ENCODE measurements around the gene BBX.

BBX gene

GRCh38 chr3:107643038-107643883 is 120.5 kb downstream of the BBX start:
- Histone ChIP-seq H3K4me3 (replicated peaks; ENCODE audit: insufficient read depth, low read length) (no peak overlapping the region), H3K27ac (replicated peaks) (no peak overlapping the region), H3K27me3 (ENCODE audit: insufficient read depth, poor library complexity, severe bottlenecking) (no peaks in the 10 kb centered on the region)
- DNase-seq (ENCODE audit: low read depth in 1 of 2, low spot score in 1 of 2): peak in 1 of 2 experiments; percentile 33
- no peak for TF ChIP-seq REST (IDR thresholded peaks at IDR 0.05; ENCODE audit: insufficient replicate concordance, low read depth)
- TF ChIP-seq CTCF (IDR thresholded peaks at IDR 0.05; ENCODE audit: insufficient read depth, low read length): no peak
- no peak for TF ChIP-seq GABPA (IDR thresholded peaks at IDR 0.05; ENCODE audit: low read depth)
- TF ChIP-seq SPI1 (IDR thresholded peaks at IDR 0.05; ENCODE audit: borderline replicate concordance, low read depth): no peak
- no peak for TF ChIP-seq POLR2AphosphoS5 (IDR thresholded peaks at IDR 0.05; ENCODE audit: low read depth)

DNA sequence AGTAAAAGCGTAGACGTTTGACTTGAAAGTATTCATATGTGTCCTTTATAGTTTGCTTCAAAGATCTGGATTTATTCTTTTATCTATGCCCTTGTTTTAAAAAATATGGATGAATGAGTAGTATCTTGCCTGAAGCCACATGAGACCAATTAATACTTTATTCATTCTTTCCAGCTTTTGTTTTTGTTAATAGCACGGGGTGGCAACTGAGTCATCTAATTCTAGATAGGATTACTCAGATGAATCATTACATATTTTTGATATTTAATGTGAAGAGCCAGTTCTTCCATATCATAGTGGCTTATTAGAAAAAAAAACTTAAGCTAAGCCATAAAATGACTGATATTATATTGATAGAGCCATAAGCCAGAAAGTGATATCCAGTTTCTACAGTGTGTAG is 121.9 kb downstream of the BBX start:
- DNase-seq (ENCODE audit: low read depth in 1 of 2, low spot score in 1 of 2): no peak
- H3K27me3 ChIP-seq (ENCODE audit: insufficient read depth, poor library complexity, severe bottlenecking): no peaks in the 10 kb centered on the region
- no peak for TF ChIP-seq POLR2AphosphoS5 (IDR thresholded peaks at IDR 0.05; ENCODE audit: low read depth)
- no peak for TF ChIP-seq GABPA (IDR thresholded peaks at IDR 0.05; ENCODE audit: low read depth)
- TF ChIP-seq REST (IDR thresholded peaks at IDR 0.05; ENCODE audit: insufficient replicate concordance, low read depth): no peak
- no peak for TF ChIP-seq CTCF (IDR thresholded peaks at IDR 0.05; ENCODE audit: insufficient read depth, low read length)
- no peak for TF ChIP-seq SPI1 (IDR thresholded peaks at IDR 0.05; ENCODE audit: borderline replicate concordance, low read depth)
- H3K4me3 ChIP-seq (replicated peaks; ENCODE audit: insufficient read depth, low read length): no peak overlapping the region
- H3K27ac ChIP-seq (replicated peaks): no peak overlapping the region

GRCh38 chr3:107650788-107651187 is 128.0 kb downstream of the BBX start:
- no peak overlapping the region for H3K4me3 ChIP-seq (replicated peaks; ENCODE audit: insufficient read depth, low read length)
- 0 out of 2 replicates have a peak overlapping the region, but pooled peaks have one; percentile 5 for H3K27ac ChIP-seq (replicated peaks)
- DNase-seq (ENCODE audit: low read depth in 1 of 2, low spot score in 1 of 2): peak; percentile 47 to 82
- H3K27me3 ChIP-seq (ENCODE audit: insufficient read depth, poor library complexity, severe bottlenecking): no peaks in the 10 kb centered on the region
- TF ChIP-seq REST (IDR thresholded peaks at IDR 0.05; ENCODE audit: insufficient replicate concordance, low read depth): no peak
- TF ChIP-seq POLR2AphosphoS5 (IDR thresholded peaks at IDR 0.05; ENCODE audit: low read depth): no peak
- TF ChIP-seq CTCF (IDR thresholded peaks at IDR 0.05; ENCODE audit: insufficient read depth, low read length): no peak
- no peak for TF ChIP-seq GABPA (IDR thresholded peaks at IDR 0.05; ENCODE audit: low read depth)
- peak; percentile 77; the same call in 1 of the 2 replicates for TF ChIP-seq SPI1 (IDR thresholded peaks at IDR 0.05; ENCODE audit: borderline replicate concordance, low read depth)
